Measurements from ENCODE around the gene GPT2.

DNA sequence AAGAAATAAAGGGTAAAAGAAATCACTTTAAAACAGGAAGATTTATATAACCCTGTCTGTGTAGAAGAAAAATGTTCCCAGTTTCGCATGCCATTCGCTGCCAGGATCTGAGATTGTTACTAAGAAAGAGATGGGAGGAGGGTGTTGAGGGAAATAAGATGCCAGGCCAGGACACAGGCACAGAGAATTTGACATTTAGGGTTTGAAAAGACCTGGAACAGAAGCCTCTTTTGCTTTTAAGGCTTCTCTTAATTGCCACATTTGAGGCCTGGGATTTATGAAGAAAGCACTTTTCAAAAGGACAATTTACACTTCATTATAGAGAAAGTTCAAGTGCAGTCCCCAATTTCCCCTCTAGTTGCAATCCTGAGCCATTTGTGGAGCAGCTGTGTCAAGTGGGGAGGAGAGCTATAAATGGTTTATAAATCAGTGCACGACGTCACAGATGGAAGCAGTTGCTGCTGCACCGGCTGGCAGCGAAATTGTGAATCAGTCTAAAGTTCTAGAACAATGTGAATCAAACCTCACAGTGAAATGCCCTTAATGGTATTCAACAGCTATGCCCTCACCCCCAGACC lies 26.7 kb upstream of the GPT2 start:
- no peak for TF ChIP-seq TAF1 (IDR thresholded peaks at IDR 0.05; ENCODE audit: low read depth, low read length)
- no peak for TF ChIP-seq POLR2A (IDR thresholded peaks at IDR 0.05; ENCODE audit: low read depth, low read length)
- no peak for TF ChIP-seq SPI1 (IDR thresholded peaks at IDR 0.05; ENCODE audit: low read depth, low read length)
- no peak for TF ChIP-seq POLR2AphosphoS5 (IDR thresholded peaks at IDR 0.05; ENCODE audit: low read depth, low read length)

Measured in GM12891 (cell line).